HEK293 (cell line): ENCODE measurements around the gene TIAM2.

ENCODE experiments used
- TRIM28 ChIP-seq: IDR thresholded peaks from 2 replicates; pipeline ENCODE4 v1.6.1; 2011; ENCODE audit warnings: low read length, control low read depth, borderline replicate concordance
- YY1 ChIP-seq: fragments of 450-650 bp; formaldehyde crosslinking; IDR thresholded peaks from 2 replicates; pipeline ENCODE4 v1.5.1; 2018; ENCODE audit warnings: missing biosample characterization, missing genetic modification characterization
- ZFP41 ChIP-seq: fragments of 450-650 bp; formaldehyde crosslinking; IDR thresholded peaks from 2 replicates; pipeline ENCODE4 v1.5.1; 2016; ENCODE audit warnings: missing biosample characterization, missing genetic modification characterization, borderline replicate concordance
- ZNF112 ChIP-seq: fragments of 450-650 bp; formaldehyde crosslinking; IDR thresholded peaks from 2 replicates; pipeline ENCODE4 v1.5.0; 2017; ENCODE audit warnings: missing biosample characterization, missing genetic modification characterization
- ZNF133 ChIP-seq: fragments of 450-650 bp; formaldehyde crosslinking; IDR thresholded peaks from 2 replicates; pipeline ENCODE4 v1.5.1; 2016; ENCODE audit warnings: missing biosample characterization, missing genetic modification characterization
- ZNF184 ChIP-seq: fragments of 450-650 bp; IDR thresholded peaks from 2 replicates; pipeline ENCODE4 v1.5.1; 2018; ENCODE audit warnings: missing biosample characterization, mild to moderate bottlenecking, missing genetic modification characterization
- ZNF202 ChIP-seq: fragments of 450-650 bp; formaldehyde crosslinking; IDR thresholded peaks from 2 replicates; pipeline ENCODE4 v1.5.1; 2016; ENCODE audit warnings: missing biosample characterization, missing genetic modification characterization, borderline replicate concordance
- ZNF335 ChIP-seq: fragments of 450-650 bp; formaldehyde crosslinking; conservative IDR thresholded peaks from 2 replicates; pipeline ENCODE4 v1.5.1; 2016; ENCODE audit warnings: missing biosample characterization, missing genetic modification characterization
- ZNF341 ChIP-seq: fragments of 450-650 bp; formaldehyde crosslinking; IDR thresholded peaks from 2 replicates; pipeline ENCODE4; 2016; ENCODE audit warnings: low read depth, missing biosample characterization, missing genetic modification characterization
- ZNF501 ChIP-seq: fragments of 450-650 bp; formaldehyde crosslinking; IDR thresholded peaks from 2 replicates; pipeline ENCODE4 v1.5.1; 2016; ENCODE audit warnings: missing biosample characterization, missing genetic modification characterization
- ZNF548 ChIP-seq: fragments of 450-650 bp; formaldehyde crosslinking; IDR thresholded peaks from 2 replicates; pipeline ENCODE4 v1.5.1; 2016; ENCODE audit warnings: missing biosample characterization, missing genetic modification characterization
- ZNF558 ChIP-seq: fragments of 450-650 bp; formaldehyde crosslinking; IDR thresholded peaks from 2 replicates; pipeline ENCODE4 v1.5.1; 2016; ENCODE audit warnings: missing biosample characterization, missing genetic modification characterization
- ZNF658 ChIP-seq: fragments of 450-650 bp; formaldehyde crosslinking; IDR thresholded peaks from 2 replicates; pipeline ENCODE4; 2016; ENCODE audit warnings: missing biosample characterization, missing genetic modification characterization
- ZSCAN23 ChIP-seq: fragments of 450-650 bp; formaldehyde crosslinking; IDR thresholded peaks from 2 replicates; pipeline ENCODE4 v1.5.1; 2016; ENCODE audit warnings: missing biosample characterization, missing genetic modification characterization
- ZSCAN30 ChIP-seq: fragments of 450-650 bp; IDR thresholded peaks from 2 replicates; pipeline ENCODE4 v1.5.1; 2018; ENCODE audit warnings: missing biosample characterization, mild to moderate bottlenecking, missing genetic modification characterization, moderate library complexity
- TF ChIP-seq, protein P1 (sequence below): fragments of 450-650 bp; formaldehyde crosslinking; IDR thresholded peaks from 2 replicates; pipeline ENCODE4 v1.5.1; 2016; ENCODE audit warnings: missing biosample characterization, missing genetic modification characterization
- TF ChIP-seq, protein P2 (sequence below): fragments of 450-650 bp; formaldehyde crosslinking; IDR thresholded peaks from 2 replicates; pipeline ENCODE4 v1.5.1; 2016; ENCODE audit warnings: missing biosample characterization, missing genetic modification characterization
- TF ChIP-seq, protein P3 (sequence below): fragments of 450-650 bp; formaldehyde crosslinking; IDR thresholded peaks from 2 replicates; pipeline ENCODE4 v1.5.1; 2016; ENCODE audit warnings: missing biosample characterization, missing genetic modification characterization, borderline replicate concordance
- TF ChIP-seq, protein P4 (sequence below): fragments of 450-650 bp; formaldehyde crosslinking; IDR thresholded peaks from 2 replicates; pipeline ENCODE4 v1.5.1; 2016; ENCODE audit warnings: missing biosample characterization, missing genetic modification characterization
- TF ChIP-seq, protein P5 (sequence below): fragments of 450-650 bp; formaldehyde crosslinking; conservative IDR thresholded peaks from 2 replicates; pipeline ENCODE4 v1.5.1; 2016; ENCODE audit warnings: low read depth, missing biosample characterization, missing genetic modification characterization
- TF ChIP-seq, protein P6 (sequence below): fragments of 450-650 bp; formaldehyde crosslinking; IDR thresholded peaks from 2 replicates; pipeline ENCODE4 v1.5.1; 2016; ENCODE audit warnings: missing biosample characterization, missing genetic modification characterization

Gene TIAM2

DNA sequence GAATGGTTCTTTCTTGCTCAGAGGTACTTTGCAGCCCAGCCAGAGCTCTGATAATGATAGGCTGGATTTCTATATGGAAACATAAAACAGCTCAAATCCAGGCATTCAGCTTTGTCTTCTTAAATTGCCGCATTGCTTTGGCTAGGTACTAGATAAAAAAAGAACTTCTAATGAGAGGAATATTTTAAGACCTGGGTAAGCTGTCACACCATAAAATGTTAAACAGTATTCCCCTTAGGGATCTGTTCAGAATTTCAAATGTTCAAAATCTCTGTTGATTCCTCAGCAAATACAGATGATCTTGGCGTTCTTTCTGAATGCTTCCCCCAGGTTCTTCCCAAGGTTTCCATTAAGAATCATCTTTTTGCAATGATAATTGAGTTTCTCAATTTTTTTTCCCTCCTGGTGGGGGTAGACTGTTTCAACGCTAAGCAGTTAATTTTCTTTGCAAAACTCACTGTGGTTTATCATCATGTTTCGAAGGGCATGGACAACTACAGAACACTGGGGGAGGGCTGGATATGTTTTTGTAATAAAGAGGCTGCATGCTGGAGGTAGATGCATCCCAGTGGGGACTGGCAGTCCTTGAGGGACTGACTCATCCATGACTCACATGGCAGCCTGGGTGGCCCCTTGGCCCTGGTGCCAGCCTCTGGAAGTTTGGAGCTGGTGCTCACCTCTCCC is 31.0 kb downstream of the TIAM2 start (continued):
- TF ChIP-seq ZNF133 (tag by site-specific recombination) (no peak), ZSCAN30 (tag by site-specific recombination) (no peak), ZNF112 (tag by site-specific recombination) (no peak), ZNF184 (peak; percentile 84), ZNF335 (tag by site-specific recombination) (peak; percentile 12; the same call in 1 of the 2 replicates), ZNF558 (tag by site-specific recombination) (peak; percentile 73), ZNF658 (tag by site-specific recombination) (no peak), YY1 (tag by site-specific recombination) (no peak), TRIM28 (0 out of 2 replicates have a peak, but pooled peaks have one; percentile 39), ZSCAN23 (tag by site-specific recombination) (0 out of 2 replicates have a peak, but pooled peaks have one; percentile 35), ZNF202 (no peak), ZNF501 (tag by site-specific recombination) (no peak), ZNF548 (tag by site-specific recombination) (no peak), ZFP41 (tag by site-specific recombination) (no peak), ZNF341 (no peak)
- TF ChIP-seq, protein P1, sequence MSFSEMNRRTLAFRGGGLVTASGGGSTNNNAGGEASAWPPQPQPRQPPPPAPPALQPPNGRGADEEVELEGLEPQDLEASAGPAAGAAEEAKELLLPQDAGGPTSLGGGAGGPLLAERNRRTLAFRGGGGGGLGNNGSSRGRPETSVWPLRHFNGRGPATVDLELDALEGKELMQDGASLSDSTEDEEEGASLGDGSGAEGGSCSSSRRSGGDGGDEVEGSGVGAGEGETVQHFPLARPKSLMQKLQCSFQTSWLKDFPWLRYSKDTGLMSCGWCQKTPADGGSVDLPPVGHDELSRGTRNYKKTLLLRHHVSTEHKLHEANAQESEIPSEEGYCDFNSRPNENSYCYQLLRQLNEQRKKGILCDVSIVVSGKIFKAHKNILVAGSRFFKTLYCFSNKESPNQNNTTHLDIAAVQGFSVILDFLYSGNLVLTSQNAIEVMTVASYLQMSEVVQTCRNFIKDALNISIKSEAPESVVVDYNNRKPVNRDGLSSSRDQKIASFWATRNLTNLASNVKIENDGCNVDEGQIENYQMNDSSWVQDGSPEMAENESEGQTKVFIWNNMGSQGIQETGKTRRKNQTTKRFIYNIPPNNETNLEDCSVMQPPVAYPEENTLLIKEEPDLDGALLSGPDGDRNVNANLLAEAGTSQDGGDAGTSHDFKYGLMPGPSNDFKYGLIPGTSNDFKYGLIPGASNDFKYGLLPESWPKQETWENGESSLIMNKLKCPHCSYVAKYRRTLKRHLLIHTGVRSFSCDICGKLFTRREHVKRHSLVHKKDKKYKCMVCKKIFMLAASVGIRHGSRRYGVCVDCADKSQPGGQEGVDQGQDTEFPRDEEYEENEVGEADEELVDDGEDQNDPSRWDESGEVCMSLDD (tag by site-specific recombination) = 0 out of 2 replicates have a peak, but pooled peaks have one; percentile 34
- TF ChIP-seq, protein P2, sequence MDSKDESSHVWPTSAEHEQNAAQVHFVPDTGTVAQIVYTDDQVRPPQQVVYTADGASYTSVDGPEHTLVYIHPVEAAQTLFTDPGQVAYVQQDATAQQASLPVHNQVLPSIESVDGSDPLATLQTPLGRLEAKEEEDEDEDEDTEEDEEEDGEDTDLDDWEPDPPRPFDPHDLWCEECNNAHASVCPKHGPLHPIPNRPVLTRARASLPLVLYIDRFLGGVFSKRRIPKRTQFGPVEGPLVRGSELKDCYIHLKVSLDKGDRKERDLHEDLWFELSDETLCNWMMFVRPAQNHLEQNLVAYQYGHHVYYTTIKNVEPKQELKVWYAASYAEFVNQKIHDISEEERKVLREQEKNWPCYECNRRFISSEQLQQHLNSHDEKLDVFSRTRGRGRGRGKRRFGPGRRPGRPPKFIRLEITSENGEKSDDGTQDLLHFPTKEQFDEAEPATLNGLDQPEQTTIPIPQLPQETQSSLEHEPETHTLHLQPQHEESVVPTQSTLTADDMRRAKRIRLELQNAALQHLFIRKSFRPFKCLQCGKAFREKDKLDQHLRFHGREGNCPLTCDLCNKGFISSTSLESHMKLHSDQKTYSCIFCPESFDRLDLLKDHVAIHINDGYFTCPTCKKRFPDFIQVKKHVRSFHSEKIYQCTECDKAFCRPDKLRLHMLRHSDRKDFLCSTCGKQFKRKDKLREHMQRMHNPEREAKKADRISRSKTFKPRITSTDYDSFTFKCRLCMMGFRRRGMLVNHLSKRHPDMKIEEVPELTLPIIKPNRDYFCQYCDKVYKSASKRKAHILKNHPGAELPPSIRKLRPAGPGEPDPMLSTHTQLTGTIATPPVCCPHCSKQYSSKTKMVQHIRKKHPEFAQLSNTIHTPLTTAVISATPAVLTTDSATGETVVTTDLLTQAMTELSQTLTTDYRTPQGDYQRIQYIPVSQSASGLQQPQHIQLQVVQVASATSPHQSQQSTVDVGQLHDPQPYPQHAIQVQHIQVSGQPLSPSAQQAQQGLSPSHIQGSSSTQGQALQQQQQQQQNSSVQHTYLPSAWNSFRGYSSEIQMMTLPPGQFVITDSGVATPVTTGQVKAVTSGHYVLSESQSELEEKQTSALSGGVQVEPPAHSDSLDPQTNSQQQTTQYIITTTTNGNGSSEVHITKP (tag by site-specific recombination) = peak; percentile 91
- TF ChIP-seq, protein P3, sequence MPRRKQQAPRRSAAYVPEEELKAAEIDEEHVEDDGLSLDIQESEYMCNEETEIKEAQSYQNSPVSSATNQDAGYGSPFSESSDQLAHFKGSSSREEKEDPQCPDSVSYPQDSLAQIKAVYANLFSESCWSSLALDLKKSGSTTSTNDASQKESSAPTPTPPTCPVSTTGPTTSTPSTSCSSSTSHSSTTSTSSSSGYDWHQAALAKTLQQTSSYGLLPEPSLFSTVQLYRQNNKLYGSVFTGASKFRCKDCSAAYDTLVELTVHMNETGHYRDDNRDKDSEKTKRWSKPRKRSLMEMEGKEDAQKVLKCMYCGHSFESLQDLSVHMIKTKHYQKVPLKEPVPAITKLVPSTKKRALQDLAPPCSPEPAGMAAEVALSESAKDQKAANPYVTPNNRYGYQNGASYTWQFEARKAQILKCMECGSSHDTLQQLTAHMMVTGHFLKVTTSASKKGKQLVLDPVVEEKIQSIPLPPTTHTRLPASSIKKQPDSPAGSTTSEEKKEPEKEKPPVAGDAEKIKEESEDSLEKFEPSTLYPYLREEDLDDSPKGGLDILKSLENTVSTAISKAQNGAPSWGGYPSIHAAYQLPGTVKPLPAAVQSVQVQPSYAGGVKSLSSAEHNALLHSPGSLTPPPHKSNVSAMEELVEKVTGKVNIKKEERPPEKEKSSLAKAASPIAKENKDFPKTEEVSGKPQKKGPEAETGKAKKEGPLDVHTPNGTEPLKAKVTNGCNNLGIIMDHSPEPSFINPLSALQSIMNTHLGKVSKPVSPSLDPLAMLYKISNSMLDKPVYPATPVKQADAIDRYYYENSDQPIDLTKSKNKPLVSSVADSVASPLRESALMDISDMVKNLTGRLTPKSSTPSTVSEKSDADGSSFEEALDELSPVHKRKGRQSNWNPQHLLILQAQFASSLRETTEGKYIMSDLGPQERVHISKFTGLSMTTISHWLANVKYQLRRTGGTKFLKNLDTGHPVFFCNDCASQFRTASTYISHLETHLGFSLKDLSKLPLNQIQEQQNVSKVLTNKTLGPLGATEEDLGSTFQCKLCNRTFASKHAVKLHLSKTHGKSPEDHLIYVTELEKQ (tag by site-specific recombination) = no peak
- TF ChIP-seq, protein P4, sequence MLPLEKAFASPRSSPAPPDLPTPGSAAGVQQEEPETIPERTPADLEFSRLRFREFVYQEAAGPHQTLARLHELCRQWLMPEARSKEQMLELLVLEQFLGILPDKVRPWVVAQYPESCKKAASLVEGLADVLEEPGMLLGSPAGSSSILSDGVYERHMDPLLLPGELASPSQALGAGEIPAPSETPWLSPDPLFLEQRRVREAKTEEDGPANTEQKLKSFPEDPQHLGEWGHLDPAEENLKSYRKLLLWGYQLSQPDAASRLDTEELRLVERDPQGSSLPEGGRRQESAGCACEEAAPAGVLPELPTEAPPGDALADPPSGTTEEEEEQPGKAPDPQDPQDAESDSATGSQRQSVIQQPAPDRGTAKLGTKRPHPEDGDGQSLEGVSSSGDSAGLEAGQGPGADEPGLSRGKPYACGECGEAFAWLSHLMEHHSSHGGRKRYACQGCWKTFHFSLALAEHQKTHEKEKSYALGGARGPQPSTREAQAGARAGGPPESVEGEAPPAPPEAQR (tag by site-specific recombination) = no peak
- TF ChIP-seq, protein P5, sequence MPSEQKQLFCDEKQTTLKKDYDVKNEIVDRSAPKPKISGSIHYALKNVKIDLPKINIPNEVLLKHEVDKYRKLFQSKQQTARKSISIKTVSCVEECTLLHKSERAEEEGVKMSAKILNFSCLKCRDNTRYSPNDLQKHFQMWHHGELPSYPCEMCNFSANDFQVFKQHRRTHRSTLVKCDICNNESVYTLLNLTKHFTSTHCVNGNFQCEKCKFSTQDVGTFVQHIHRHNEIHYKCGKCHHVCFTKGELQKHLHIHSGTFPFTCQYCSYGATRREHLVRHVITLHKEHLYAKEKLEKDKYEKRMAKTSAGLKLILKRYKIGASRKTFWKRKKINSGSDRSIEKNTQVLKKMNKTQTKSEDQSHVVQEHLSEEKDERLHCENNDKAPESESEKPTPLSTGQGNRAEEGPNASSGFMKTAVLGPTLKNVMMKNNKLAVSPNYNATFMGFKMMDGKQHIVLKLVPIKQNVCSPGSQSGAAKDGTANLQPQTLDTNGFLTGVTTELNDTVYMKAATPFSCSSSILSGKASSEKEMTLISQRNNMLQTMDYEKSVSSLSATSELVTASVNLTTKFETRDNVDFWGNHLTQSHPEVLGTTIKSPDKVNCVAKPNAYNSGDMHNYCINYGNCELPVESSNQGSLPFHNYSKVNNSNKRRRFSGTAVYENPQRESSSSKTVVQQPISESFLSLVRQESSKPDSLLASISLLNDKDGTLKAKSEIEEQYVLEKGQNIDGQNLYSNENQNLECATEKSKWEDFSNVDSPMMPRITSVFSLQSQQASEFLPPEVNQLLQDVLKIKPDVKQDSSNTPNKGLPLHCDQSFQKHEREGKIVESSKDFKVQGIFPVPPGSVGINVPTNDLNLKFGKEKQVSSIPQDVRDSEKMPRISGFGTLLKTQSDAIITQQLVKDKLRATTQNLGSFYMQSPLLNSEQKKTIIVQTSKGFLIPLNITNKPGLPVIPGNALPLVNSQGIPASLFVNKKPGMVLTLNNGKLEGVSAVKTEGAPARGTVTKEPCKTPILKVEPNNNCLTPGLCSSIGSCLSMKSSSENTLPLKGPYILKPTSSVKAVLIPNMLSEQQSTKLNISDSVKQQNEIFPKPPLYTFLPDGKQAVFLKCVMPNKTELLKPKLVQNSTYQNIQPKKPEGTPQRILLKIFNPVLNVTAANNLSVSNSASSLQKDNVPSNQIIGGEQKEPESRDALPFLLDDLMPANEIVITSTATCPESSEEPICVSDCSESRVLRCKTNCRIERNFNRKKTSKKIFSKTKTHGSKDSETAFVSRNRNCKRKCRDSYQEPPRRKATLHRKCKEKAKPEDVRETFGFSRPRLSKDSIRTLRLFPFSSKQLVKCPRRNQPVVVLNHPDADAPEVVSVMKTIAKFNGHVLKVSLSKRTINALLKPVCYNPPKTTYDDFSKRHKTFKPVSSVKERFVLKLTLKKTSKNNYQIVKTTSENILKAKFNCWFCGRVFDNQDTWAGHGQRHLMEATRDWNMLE = peak; percentile 52; the same call in 1 of the 2 replicates
- TF ChIP-seq, protein P6, sequence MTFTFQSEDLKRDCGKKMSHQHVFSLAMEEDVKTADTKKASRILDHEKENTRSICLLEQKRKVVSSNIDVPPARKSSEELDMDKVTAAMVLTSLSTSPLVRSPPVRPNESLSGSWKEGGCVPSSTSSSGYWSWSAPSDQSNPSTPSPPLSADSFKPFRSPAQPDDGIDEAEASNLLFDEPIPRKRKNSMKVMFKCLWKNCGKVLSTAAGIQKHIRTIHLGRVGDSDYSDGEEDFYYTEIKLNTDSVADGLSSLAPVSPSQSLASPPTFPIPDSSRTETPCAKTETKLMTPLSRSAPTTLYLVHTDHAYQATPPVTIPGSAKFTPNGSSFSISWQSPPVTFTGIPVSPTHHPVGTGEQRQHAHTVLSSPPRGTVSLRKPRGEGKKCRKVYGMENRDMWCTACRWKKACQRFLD (tag by site-specific recombination) = no peak
